SK-N-SH (cell line): ENCODE measurements around the gene INSYN1. TPM values are rescaled to one million over a fixed set of nuclear protein-coding genes. Genes with fewer than 3 reads are reported as not detected.
A peak's percentile ranks its signal among the peaks of the same experiment; 100 is the strongest.

ENCODE experiments used
- CTCF ChIA-PET: fragments of 300-600, 350-600 bp; formaldehyde crosslinking; extraction: SDS; loops from one replicate; lab custom pipeline; 2021; lab: Yijun Ruan, JAX
- POLR2A ChIA-PET: fragments of 350-600 bp; sonication (Branson Sonifier 250); formaldehyde crosslinking; extraction: SDS; loops from one replicate; lab custom pipeline; 2020; ENCODE audit warnings: antibody characterized with exemption, inconsistent platforms; lab: Yijun Ruan, JAX
- DNase-seq: peaks from one replicate; pipeline ENCODE4 v3.0.0; 2012
- H2AFZ ChIP-seq: fragments of 200-600 bp; sonication (generic); 2 replicates; pipeline ENCODE4 v1.8.1; 2016; ENCODE audit warnings: antibody characterized with exemption, mild to moderate bottlenecking, low read depth
- H3F3A ChIP-seq: fragments of 200-600 bp; sonication (generic); replicated peaks from 2 replicates; pipeline ENCODE3; 2016; ENCODE audit warnings: antibody characterized with exemption, mild to moderate bottlenecking; ENCODE audit not compliant: insufficient read depth
- H3K27ac ChIP-seq, 2 experiments: fragments of 200-500 bp in 1 of 2; fragments of 200-600 bp in 1 of 2; sonication (Bioruptor generic) in 1 of 2; sonication (generic), shearing (Covaris generic) in 1 of 2; 2 replicates each; pipeline versions ENCODE4 v1.5.1 to v1.6.1; 2014 to 2016; ENCODE audit warnings: low read depth in 2 of 2, inconsistent platforms in 1 of 2, low read length in 1 of 2, mild to moderate bottlenecking in 1 of 2, mixed read lengths in 1 of 2
- H3K27me3 ChIP-seq: fragments of 200-600 bp; sonication (generic), shearing (Covaris generic); 2 replicates; pipeline ENCODE4 v1.6.1; 2016; ENCODE audit warnings: mixed run types; ENCODE audit not compliant: insufficient read depth
- H3K36me3 ChIP-seq, 2 experiments: fragments of 200-500 bp in 1 of 2; fragments of 200-600 bp in 1 of 2; sonication (Bioruptor generic) in 1 of 2; sonication (generic) in 1 of 2; replicated peaks in 1 of 2; 2 replicates each; pipeline versions ENCODE3 to v1.5.1; 2014 to 2016; ENCODE audit warnings: low read length in 1 of 2, mild to moderate bottlenecking in 1 of 2; ENCODE audit not compliant: insufficient read depth in 2 of 2, control insufficient read depth in 1 of 2
- H3K4me1 ChIP-seq, 2 experiments: fragments of 200-500 bp in 1 of 2; fragments of 200-600 bp in 1 of 2; sonication (Bioruptor generic) in 1 of 2; sonication (generic), shearing (Covaris generic) in 1 of 2; 2 replicates each; pipeline versions ENCODE4 v1.5.1 to v1.6.1; 2014 to 2016; ENCODE audit warnings: low read depth in 1 of 2, low read length in 1 of 2, mixed run types in 1 of 2; ENCODE audit not compliant: insufficient read depth in 2 of 2, control insufficient read depth in 1 of 2
- H3K4me2 ChIP-seq: fragments of 200-600 bp; sonication (generic), shearing (Covaris generic); 2 replicates; pipeline ENCODE4 v1.6.1; 2017; ENCODE audit warnings: mixed run types
- H3K4me3 ChIP-seq, 2 experiments: fragments of 200-500 bp in 1 of 2; fragments of 200-600 bp in 1 of 2; sonication (Bioruptor generic) in 1 of 2; sonication (generic), shearing (Covaris generic) in 1 of 2; 2 replicates each; pipeline versions ENCODE4 v1.5.1 to v1.8.1; 2014 to 2016; ENCODE audit warnings: low read depth in 2 of 2, inconsistent platforms in 1 of 2, low read length in 1 of 2, mild to moderate bottlenecking in 1 of 2, mixed read lengths in 1 of 2, moderate library complexity in 1 of 2
- H3K79me2 ChIP-seq: fragments of 200-600 bp; sonication (generic); 2 replicates; pipeline ENCODE4 v1.8.1; 2017; ENCODE audit warnings: mild to moderate bottlenecking; ENCODE audit not compliant: insufficient read depth
- H3K9ac ChIP-seq: fragments of 200-600 bp; sonication (generic); 2 replicates; pipeline ENCODE4 v1.6.1; 2017; ENCODE audit warnings: mixed run types
- H3K9me2 ChIP-seq: fragments of 200-600 bp; sonication (generic); 2 replicates; pipeline ENCODE4 v1.6.1; 2017; ENCODE audit warnings: mixed run types
- H3K9me3 ChIP-seq: fragments of 200-600 bp; sonication (generic); 2 replicates; pipeline ENCODE4 v1.6.1; 2017; ENCODE audit warnings: mixed run types, mild to moderate bottlenecking, moderate library complexity
- H4K20me1 ChIP-seq: fragments of 200-600 bp; sonication (generic); 2 replicates; pipeline ENCODE4 v1.6.1; 2017; ENCODE audit warnings: mild to moderate bottlenecking, mixed run types; ENCODE audit not compliant: insufficient read depth
- EZH2phosphoT487 ChIP-seq: fragments of 200-600 bp; sonication (generic); IDR thresholded peaks from 2 replicates; pipeline ENCODE4 v1.6.1; 2017; ENCODE audit warnings: low read depth, mixed run types, mild to moderate bottlenecking, antibody characterized with exemption, moderate library complexity, borderline replicate concordance
- FOXJ3 ChIP-seq: sonication (generic); formaldehyde crosslinking; IDR thresholded peaks from 2 replicates; pipeline ENCODE4 v1.5.1; 2020; ENCODE audit warnings: mild to moderate bottlenecking, missing genetic modification reagents
- FOXM1 ChIP-seq: IDR thresholded peaks from 2 replicates; pipeline ENCODE4 v1.4.0; 2012; ENCODE audit warnings: low read depth, mild to moderate bottlenecking
- GABPA ChIP-seq: IDR thresholded peaks from 2 replicates; pipeline ENCODE4 v1.4.0; 2012; ENCODE audit warnings: low read depth, mild to moderate bottlenecking
- GATA2 ChIP-seq: sonication (generic); formaldehyde crosslinking; IDR thresholded peaks from 2 replicates; pipeline ENCODE4 v1.5.0; 2020; ENCODE audit warnings: mild to moderate bottlenecking, missing genetic modification reagents
- JUND ChIP-seq: IDR thresholded peaks from 2 replicates; pipeline ENCODE4 v1.4.0; 2012
- MEF2A ChIP-seq: IDR thresholded peaks from 2 replicates; pipeline ENCODE4 v1.4.0; 2012; ENCODE audit warnings: low read depth, borderline replicate concordance
- PBX3 ChIP-seq: IDR thresholded peaks from 2 replicates; pipeline ENCODE4; 2012
- POLR2AphosphoS5 ChIP-seq: IDR thresholded peaks from 2 replicates; pipeline ENCODE4 v1.6.1; 2012; ENCODE audit warnings: low read depth, low read length
- RCOR1 ChIP-seq: fragments of 150-350 bp; IDR thresholded peaks from 2 replicates; pipeline ENCODE4 v1.6.1; 2017; ENCODE audit warnings: antibody characterized with exemption, low read length
- TCF12 ChIP-seq: IDR thresholded peaks from 2 replicates; pipeline ENCODE4 v1.4.0; 2012
- TEAD4 ChIP-seq: IDR thresholded peaks from 2 replicates; pipeline ENCODE4 v1.4.0; 2012; ENCODE audit warnings: mild to moderate bottlenecking, borderline replicate concordance; ENCODE audit not compliant: insufficient read depth
- USF1 ChIP-seq: IDR thresholded peaks from 2 replicates; pipeline ENCODE4 v1.4.0; 2012; ENCODE audit warnings: low read depth, borderline replicate concordance
- USF2 ChIP-seq: fragments of 150-350 bp; IDR thresholded peaks from 2 replicates; pipeline ENCODE4 v1.6.1; 2017; ENCODE audit warnings: antibody characterized with exemption, low read length, low read depth, borderline replicate concordance
- YY1 ChIP-seq: IDR thresholded peaks from 2 replicates; pipeline ENCODE4 v1.4.0; 2012; ENCODE audit warnings: low read depth, mild to moderate bottlenecking
- WGBS: methylation state at CpG from one replicate; pipeline ENCODE4 v1.1.6; 2017; ENCODE audit warnings: low lambda C conversion rate; 5-methylcytosine and 5-hydroxymethylcytosine counted together
- polyA plus RNA-seq, 3 experiments: library from polyadenylated mRNA; depleted of rRNA; stranded (reverse); fragments of >200 nt; gene quantifications; 2 replicates each; pipeline ENCODE4 v1.2.3, GENCODE V29; 2012
- TF ChIP-seq, protein P1 (sequence below): fragments of 150-350 bp; IDR thresholded peaks from 2 replicates; pipeline ENCODE4 v1.6.1; 2016; ENCODE audit warnings: mild to moderate bottlenecking, low read depth, low read length
- TF ChIP-seq, protein P2 (sequence below): fragments of 200-600 bp; sonication (generic); IDR thresholded peaks from 2 replicates; pipeline ENCODE4 v1.6.1; 2017; ENCODE audit warnings: antibody characterized with exemption, mild to moderate bottlenecking, moderate library complexity

INSYN1 gene
- polyA plus RNA-seq, 1 of the 3 experiments (the other 2 are of a cell fraction): 3.7 TPM

DNA sequence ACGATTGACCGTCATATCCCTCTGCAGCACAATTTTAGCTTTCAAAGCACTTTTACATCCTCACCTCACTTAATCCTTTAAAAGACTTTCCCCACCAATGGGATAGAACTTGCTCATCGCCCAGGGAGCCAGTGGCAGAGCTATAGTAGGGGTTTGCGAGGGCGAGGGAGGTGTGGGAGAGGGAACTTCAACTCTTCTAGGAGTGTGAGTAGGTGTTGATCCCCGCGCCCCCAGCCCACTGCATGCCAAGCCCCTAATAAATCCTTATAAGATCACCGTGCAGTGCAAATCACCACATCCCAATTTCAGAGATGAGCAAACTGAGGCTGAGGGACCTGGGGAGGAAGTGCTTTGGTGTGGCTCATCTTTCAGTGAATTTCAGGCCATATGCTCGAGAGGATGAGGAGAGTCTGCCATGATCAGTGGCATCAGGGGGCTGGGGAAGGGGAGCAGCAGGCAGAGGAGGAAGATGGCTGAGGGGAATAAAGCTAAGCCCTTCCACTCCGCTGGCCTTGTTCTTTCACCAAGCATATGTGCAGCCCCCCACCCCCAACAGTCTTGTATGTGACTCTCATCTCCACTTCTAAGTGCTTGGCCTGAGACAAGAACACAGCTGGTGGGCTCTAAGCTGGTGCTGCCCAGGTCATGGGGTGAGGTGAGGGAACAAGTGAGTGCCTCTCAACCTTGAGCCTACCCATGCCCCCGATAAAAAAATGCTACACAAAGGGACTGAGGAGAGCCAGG lies 5.1 kb downstream of the INSYN1 start:
- H3K4me1 ChIP-seq: peaks cover 2% of the 10 kb centered on the region in 2 experiments; a peak in 1 of 4 replicates
- no peaks in the 10 kb centered on the region for H3K9me2 ChIP-seq
- no peak overlapping the region for H3K9ac ChIP-seq
- H2AFZ ChIP-seq: no peak overlapping the region
- H3K9me3 ChIP-seq: no peaks in the 10 kb centered on the region
- CTCF ChIA-PET: interaction anchor here (1.0 to 1.3 kb wide), 4 partner anchors 9 to 111 kb away, joined by 3 to 4 read pairs (median 3); no protein-coding TSS in a partner anchor
- POLR2A ChIA-PET: no interaction called here
- H3K4me3 ChIP-seq: no peak overlapping the region
- no peaks in the 10 kb centered on the region for H3K36me3 ChIP-seq
- H3K79me2 ChIP-seq: no peaks in the 10 kb centered on the region
- H3K27ac ChIP-seq: no peak overlapping the region
- TF ChIP-seq GATA2 (no peak), USF2 (no peak), MEF2A (no peak), TCF12 (no peak)
- H3K4me2 ChIP-seq: no peak overlapping the region
- H3K27me3 ChIP-seq: no peaks in the 10 kb centered on the region
- DNase-seq: peak; percentile 6
- no peaks in the 10 kb centered on the region for H3F3A ChIP-seq
- 80% methylated on average over 10 of the region's 11 CpGs for WGBS
- no peaks in the 10 kb centered on the region for H4K20me1 ChIP-seq

DNA sequence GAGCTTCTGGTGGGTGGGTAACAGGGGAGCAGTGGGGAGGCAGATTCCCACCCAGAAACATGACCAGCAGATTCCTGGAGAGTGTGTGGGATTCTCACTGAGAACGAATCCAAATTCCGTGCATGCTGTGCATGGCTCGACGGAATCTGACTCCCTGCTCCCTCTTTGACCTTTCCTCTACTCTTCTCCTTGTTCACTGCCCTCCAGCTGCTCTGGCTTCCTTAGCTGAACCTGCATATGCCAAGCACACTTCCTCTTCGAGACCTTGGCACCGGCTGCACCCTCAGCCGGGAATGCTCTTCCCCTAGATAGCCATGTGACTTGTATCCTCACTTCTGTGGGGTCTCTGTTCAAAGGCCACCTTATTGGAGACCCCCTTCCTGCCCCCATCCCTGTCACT lies 6.3 kb downstream of the INSYN1 start:
- Histone ChIP-seq H3K27me3 (no peaks in the 10 kb centered on the region), H3K4me2 (no peak overlapping the region), H3K4me1 (peaks cover 7% of the 10 kb centered on the region in 2 experiments; a peak in 1 of 4 replicates), H3K27ac (no peak overlapping the region), H2AFZ (no peak overlapping the region), H3F3A (no peaks in the 10 kb centered on the region), H3K9me2 (no peaks in the 10 kb centered on the region), H3K79me2 (no peaks in the 10 kb centered on the region), H4K20me1 (no peaks in the 10 kb centered on the region), H3K9me3 (no peaks in the 10 kb centered on the region), H3K36me3 (no peaks in the 10 kb centered on the region), H3K9ac (no peak overlapping the region), H3K4me3 (no peak overlapping the region)
- TF ChIP-seq USF1 (no peak), FOXJ3 (CRISPR knock-in tag) (no peak), FOXM1 (no peak), TEAD4 (no peak), RCOR1 (no peak), TCF12 (no peak), EZH2phosphoT487 (no peak), JUND (no peak), GATA2 (no peak), PBX3 (no peak), YY1 (no peak), POLR2AphosphoS5 (no peak), USF2 (no peak), GABPA (no peak)
- TF ChIP-seq, protein P1, sequence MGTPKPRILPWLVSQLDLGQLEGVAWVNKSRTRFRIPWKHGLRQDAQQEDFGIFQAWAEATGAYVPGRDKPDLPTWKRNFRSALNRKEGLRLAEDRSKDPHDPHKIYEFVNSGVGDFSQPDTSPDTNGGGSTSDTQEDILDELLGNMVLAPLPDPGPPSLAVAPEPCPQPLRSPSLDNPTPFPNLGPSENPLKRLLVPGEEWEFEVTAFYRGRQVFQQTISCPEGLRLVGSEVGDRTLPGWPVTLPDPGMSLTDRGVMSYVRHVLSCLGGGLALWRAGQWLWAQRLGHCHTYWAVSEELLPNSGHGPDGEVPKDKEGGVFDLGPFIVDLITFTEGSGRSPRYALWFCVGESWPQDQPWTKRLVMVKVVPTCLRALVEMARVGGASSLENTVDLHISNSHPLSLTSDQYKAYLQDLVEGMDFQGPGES: no peak
- TF ChIP-seq, protein P2, sequence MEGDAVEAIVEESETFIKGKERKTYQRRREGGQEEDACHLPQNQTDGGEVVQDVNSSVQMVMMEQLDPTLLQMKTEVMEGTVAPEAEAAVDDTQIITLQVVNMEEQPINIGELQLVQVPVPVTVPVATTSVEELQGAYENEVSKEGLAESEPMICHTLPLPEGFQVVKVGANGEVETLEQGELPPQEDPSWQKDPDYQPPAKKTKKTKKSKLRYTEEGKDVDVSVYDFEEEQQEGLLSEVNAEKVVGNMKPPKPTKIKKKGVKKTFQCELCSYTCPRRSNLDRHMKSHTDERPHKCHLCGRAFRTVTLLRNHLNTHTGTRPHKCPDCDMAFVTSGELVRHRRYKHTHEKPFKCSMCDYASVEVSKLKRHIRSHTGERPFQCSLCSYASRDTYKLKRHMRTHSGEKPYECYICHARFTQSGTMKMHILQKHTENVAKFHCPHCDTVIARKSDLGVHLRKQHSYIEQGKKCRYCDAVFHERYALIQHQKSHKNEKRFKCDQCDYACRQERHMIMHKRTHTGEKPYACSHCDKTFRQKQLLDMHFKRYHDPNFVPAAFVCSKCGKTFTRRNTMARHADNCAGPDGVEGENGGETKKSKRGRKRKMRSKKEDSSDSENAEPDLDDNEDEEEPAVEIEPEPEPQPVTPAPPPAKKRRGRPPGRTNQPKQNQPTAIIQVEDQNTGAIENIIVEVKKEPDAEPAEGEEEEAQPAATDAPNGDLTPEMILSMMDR: no peak
- ChIA-PET POLR2A (no interaction called here), CTCF (interaction anchor here (1.0 kb wide), 1 partner anchor 46 kb away, joined by 3 read pairs; no protein-coding TSS in a partner anchor)
- no peak for DNase-seq
- WGBS: 72% methylated on average over 7 of the region's 7 CpGs
